Stimulated activated naive CD4-positive, alpha-beta T cell (primary cell): Measurements from ENCODE around the gene HSPG2.
"Not testable (repeated sequence)": the region's sequence is repeated elsewhere in the genome, so short reads cannot be mapped to it uniquely, and the experiment has no call there.

ENCODE experiments used
- DNase-seq, 6 experiments: peaks; one replicate each; lab custom pipeline; 2025; lab: John Stamatoyannopoulos, UW

The HSPG2 gene

DNA sequence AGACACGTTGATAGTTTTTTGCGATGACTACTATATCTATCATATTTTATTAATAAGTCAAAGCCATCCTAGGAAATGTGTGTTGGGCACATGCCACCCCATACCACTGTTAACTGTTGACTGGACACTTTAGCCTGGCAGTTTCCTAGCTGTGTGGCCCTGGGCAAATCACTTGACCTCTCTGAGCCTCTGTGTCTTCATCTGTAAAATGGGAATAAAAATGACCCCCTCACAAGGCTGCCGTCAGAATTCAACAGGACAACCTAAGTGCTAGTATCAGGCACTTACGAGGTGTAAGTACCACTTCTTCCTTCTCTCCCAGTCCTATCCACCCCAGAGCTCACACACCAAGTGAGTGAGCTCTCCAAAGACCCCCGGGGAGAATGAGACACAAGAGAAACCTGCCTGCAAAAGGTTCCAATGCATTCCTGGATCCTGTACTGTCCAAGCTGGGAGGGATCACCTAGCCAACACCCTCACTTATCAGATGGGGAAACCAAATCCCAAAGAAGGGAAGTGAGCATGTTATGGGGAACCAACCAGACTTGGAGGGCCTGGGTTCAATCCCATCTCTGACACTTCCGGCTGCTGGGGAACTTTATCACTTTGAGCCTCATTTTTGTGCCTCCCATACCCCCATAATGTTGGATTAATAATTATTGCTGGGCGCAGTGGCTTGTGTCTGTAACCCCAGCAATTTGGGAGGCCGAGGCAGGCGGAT lies 24.9 kb downstream of the HSPG2 start:
- DNase-seq = no peak

DNA sequence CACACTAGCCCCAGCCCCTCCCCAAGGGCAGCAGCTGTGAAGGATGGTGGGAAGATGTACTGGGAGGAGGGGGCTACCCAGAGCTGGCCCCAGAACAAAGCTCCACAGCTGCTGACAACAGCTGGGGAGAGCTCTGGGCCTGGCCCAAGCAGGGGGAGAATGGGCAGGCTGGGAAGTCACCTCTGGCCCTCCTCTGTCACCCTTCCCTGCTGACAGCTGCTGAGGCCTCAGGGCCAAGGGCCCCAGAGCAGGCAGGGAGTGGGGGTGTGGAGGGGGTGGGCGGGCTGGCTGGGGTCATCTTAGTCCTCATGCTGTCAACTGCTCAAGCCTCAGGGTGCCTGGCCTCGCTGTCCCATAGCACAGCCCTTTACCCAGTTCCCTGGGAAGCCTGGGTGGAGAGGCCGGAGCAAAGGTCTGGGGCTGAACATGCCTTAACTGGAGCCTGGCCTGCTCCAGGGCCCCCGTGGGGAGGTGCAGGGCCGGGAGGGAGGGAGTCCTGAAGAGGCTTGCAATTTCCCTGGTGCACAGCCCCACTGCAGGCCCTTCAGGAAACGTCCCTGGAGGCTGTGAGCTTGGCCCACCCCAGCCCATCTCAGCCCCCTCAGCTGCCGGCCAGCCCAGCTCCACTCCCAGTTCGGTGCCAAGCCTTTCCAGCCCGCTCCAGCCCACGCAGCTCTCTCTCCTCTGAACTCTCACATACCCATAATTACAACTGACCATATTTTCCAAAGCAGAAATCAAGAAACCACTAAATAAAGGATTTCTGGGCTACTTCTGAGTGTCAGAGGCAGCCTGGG lies 25.7 kb downstream of the HSPG2 start:
- no peak for DNase-seq

GRCh38 chr1:21910558-21911204 lies 26.4 kb downstream of the HSPG2 start:
- DNase-seq = no peak

DNA sequence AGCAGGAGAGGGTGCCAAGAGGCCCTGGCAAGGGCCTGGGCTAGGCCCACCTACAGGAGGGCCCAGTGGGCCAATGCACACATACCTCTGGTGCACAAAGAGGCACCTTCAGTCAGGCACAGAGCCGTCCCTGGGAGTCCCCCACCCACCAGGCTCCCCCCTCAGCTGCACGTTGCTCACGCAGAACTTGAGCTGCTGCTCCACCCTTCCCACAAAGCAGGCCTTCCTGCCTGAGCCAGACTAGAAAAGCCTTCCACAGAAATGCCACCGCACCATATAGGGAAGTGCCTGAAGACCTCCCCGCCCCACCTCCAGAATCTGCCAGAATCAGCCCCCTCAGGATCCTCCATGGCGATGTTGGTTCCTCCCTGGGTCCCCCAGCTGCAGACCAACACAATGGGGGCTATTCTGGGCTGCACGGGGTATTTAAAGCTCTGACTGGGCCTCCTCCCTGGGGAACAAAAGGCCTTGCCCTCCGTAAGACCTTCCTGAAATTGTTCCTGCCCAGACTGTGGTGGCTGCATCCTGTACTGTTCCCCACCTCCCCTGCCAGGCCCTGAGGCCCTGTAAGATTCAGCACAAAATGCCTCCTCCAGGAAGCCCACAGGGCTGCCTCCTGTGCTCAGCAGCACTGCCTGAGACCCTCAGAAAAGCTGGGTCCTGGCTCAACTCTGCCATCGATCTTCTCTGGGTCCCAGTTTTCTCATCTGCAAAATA lies 27.2 kb downstream of the HSPG2 start:
- DNase-seq = peak in 1 of 6 experiments; percentile 9

- no peak for DNase-seq
These were observed 27.8 kb downstream of the HSPG2 start for GRCh38 chr1:21909286-21909759.

DNA sequence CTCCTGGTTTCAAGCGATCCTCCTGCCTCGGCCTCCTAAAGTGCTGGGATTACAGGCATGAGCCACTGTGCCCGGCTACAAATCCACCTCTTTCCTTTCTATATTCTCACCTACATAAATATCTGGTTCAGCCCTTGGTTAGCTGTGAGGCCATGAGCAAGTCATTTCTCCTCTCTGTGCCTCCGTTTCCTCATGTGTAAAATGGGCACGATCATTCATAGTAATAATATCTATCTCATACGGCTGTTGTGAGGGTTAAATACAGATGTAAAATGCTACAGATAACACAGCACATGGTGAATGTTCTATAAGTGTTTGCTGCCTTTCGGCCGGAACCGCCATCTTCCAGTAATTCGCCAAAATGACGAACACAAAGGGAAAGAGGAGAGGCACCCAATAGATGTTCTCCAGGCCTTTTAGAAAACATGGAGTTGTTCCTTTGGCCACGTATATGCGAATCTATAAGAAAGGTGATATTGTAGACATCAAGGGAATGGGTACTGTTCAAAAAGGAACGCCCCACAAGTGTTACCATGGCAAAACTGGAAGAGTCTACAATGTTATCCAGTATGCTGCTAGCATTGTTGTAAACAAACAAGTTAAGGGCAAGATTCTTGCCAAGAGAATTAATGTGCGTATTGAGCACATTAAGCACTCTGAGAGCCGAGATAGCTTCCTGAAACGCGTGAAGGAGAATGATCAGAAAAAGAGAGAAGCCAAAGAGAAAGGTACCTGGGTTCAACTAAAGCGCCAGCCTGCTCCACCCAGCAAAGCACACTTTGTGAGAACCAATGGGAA lies 29.2 kb downstream of the HSPG2 start:
- DNase-seq = not testable (repeated sequence)

- no peak for DNase-seq
These were observed 30.1 kb downstream of the HSPG2 start for GRCh38 chr1:21907079-21907418.

- no peak for DNase-seq
These were observed 30.7 kb downstream of the HSPG2 start for GRCh38 chr1:21906173-21907078.

GRCh38 chr1:21904704-21905520 lies 32.2 kb downstream of the HSPG2 start:
- no peak for DNase-seq

DNA sequence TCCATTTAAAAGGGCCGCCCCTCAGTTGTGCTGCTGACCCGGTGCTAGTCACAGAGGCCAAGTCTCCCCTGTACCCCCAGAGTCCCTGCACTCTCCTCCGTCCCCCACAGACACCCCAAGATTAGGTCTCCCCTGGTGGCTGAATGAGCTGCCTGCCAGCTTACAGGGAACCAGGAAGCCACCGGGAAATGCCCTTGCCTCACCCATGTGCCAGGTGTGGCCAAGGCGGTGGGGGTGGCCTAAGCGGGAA lies 32.7 kb downstream of the HSPG2 start:
- no peak for DNase-seq

DNA sequence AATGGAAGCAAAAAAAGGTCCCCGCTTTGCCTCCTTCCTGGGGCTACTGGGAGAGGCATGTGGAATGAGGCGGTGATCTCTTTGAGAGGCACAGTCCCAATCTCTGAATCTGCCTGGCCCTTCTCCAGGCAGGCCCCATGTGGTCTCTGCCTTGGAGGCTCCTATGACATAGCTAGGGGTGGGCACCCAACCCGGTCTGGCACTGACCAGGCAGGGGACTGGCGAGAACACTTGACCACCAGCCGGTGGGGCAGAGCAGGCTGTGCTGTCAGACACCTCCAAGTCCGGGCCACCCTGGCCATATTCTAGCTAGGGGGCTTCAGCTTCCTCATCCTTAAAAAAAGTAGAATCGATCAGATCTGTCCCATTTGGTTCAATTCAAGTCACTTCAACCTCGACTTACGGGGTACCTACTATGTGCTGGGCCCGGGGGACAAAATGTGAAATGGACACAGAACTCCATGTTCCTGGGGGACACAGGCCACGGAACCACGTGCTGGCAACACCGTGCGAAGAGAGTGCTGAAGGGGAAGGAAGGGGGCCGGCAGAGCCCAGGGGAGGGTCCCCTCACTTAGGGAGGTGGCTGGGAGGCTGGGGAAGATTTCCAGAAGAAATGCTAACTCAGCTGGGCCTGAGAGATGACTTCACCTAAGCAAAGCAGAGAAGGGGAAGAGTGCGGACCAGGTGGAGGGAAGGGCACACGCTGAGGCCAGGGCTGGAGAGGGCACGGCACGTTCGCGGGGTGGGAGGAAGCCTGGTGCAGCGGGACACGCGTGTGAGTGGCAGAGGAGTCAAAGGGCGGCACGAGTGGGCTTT lies 33.3 kb downstream of the HSPG2 start:
- DNase-seq = no peak

DNA sequence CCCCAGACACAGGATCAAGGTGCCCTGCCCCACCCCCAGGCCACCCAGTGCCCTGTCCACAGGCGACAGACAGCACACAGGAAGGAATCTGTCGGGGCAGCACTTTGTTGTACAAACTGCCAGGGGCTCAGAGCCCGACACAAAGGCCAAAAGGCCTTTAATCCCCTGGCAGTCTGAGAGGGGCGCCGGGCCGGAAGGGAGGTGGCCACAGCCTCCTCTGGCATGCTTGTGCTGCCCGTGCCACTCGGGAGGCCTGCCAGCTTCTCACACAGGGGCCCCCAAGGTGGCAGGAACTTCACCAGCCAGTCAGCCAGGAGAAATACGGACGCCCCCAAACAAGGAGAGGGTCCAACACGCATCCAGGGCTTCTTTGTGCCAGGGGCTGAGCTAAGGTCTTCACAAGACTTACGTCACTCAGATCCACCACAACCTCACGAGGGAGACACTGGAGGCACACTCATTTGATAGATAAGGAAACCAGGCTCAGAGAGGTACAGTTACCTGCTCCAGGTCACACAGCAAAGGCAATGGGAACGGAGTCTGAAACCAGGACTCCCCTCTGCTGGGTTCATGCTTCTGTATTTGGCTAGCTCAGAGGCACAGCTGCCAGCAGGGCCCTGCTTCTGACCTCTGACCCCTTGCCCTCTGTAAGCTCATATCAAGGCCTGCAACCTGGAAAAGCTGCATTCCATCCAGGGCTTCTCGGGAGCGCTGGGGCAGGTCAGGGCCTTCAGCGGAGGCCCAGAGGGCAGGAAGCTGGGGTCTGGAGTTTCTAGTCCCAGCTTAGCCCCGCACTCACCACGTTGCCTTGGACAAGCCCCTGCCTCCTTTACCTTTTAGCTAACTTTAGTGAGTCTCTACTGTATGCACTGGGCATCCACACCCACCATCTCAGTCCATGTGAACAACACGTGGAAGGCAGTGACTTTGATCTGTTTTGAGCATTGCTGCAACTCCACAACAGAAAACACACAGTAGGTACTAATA lies 34.8 kb downstream of the HSPG2 start:
- DNase-seq = no peak

DNA sequence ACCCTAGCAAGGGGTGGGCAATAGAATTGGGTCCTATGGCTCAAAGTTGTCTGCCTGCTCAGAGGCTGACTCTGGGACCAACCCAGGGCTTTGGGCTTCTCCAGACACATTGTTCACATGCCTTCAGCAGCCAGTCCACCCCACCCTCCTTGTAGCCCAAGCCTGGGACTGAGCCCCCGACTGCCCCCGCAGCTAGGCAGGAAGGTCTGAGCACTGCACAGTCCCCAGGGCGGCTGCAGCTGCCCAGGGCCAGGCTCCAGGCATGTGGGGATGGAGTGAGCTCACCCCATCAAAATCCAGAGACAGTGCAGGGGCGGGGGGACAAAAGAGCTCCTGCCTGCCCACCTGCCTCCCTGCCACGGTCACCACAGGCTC lies 35.6 kb downstream of the HSPG2 start:
- DNase-seq = no peak

GRCh38 chr1:21900766-21901472 lies 36.2 kb downstream of the HSPG2 start:
- DNase-seq = no peak

- no peak for DNase-seq
These were observed 37.1 kb downstream of the HSPG2 start for GRCh38 chr1:21899987-21900386.

- DNase-seq = no peak
These were observed 37.8 kb downstream of the HSPG2 start for GRCh38 chr1:21899267-21899810.
